Left lung (tissue), 10 donors: Measurements from ENCODE around the gene BMPR1B. TPM values are rescaled to one million over a fixed set of nuclear protein-coding genes. Genes with fewer than 3 reads are reported as not detected.

Source experiments
- ATAC-seq: fragments of 200-7000 bp; cut with Tn5 transposase; one replicate; pipeline ENCODE4 v1.9.1; 2020; ENCODE audit warnings: moderate library complexity
- DNase-seq, 4 donors: peaks; one replicate each; pipeline ENCODE4 v3.0.0-alpha.2; 2013 to 2020
- H3K27ac ChIP-seq, 2 donors: fragments of 200-600 bp; sonication (generic) in 1 of 2; one replicate each; pipeline versions ENCODE4 v1.5.0 to v1.8.0; 2020 to 2021
- H3K27me3 ChIP-seq, 2 donors: fragments of 200-600 bp; sonication (generic) in 1 of 2; one replicate each; pipeline versions ENCODE4 v1.5.0 to v1.8.0; 2020 to 2021
- H3K36me3 ChIP-seq, 2 donors: fragments of 200-600 bp; sonication (generic) in 1 of 2; one replicate each; pipeline versions ENCODE4 v1.5.0 to v1.8.0; 2020 to 2021
- H3K4me1 ChIP-seq, 2 donors: fragments of 200-600 bp; one replicate each; pipeline ENCODE4 v1.8.0; 2021
- H3K4me3 ChIP-seq, 2 donors: fragments of 200-600 bp; sonication (generic) in 1 of 2; one replicate each; pipeline versions ENCODE4 v1.5.0 to v1.8.0; 2020 to 2021; ENCODE audit warnings: mild to moderate bottlenecking in 1 of 2
- H3K9me3 ChIP-seq, 2 donors: fragments of 200-600 bp; sonication (generic) in 1 of 2; one replicate each; pipeline versions ENCODE4 v1.5.0 to v1.8.0; 2020 to 2021
- CTCF ChIP-seq, 2 donors: fragments of 200-600 bp; sonication (generic) in 1 of 2; IDR thresholded peaks; one replicate each; pipeline versions ENCODE4 v1.5.0 to v1.8.0; 2021; ENCODE audit warnings: antibody characterized with exemption in 2 of 2
- intact Hi-C, 2 donors: fragments of 100-400 bp; cut with DNase I; formaldehyde crosslinking; loops; one replicate each; pipeline versions ENCODE4 v1.11.2 to v1.14.2; 2022
- polyA plus RNA-seq, 6 donors: library from polyadenylated mRNA; unstranded; fragments of 120-200 nt; gene quantifications; one replicate each; pipeline ENCODE4 v1.2.1, GENCODE V29; 2013; ENCODE audit not compliant: insufficient read length in 6 of 6
- total RNA-seq, 2 donors: library from RNA; stranded (reverse); fragmentation: NEBNext Ultra II Directional; extraction: Animal tissue kit (Norgen Biotek cat#: 25700); gene quantifications; one replicate each; pipeline ENCODE4 v1.2.1, GENCODE V29; 2021
- donor health status: DM: no; HTN: yes; CAD: no.
- donor health status: DM: no; HTN: no; CAD: no.

Gene BMPR1B
- total and polyA plus RNA-seq, 8 donors: 0.61 to 3.3 (median 1.1) TPM

DNA sequence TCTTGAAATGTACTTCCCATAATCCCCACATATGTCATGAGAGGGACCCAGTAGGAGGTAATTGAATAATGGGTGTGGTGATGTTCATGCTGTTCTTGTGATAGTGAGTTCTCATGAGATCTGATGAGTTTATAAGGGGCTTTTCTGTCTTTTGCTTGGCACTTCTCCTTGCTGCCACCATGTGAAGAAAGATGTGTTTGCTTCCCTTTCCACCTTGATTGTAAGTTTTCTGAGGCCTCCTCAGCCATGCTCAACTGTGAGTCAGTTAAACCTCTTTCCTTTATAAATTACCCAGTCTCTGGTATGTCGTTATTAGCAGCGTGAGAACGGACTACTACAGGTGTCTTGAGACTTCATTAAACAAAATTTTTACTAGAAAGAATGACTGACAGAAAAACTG, 323.2 kb downstream of the BMPR1B start:
- Histone ChIP-seq H3K36me3 (no peaks in the 10 kb centered on the region), H3K27ac (no peak overlapping the region), H3K27me3 (no peaks in the 10 kb centered on the region), H3K9me3 (no peaks in the 10 kb centered on the region), H3K4me1 (no peaks in the 10 kb centered on the region), H3K4me3 (no peak overlapping the region)
- TF ChIP-seq CTCF (IDR thresholded peaks at IDR 0.05): no peak
- intact Hi-C loops: no loop called here
- DNase-seq: no peak
- ATAC-seq: no peak

GRCh38 chr4:95084584-95084983, 326.8 kb downstream of the BMPR1B start:
- Histone ChIP-seq H3K27me3 (no peaks in the 10 kb centered on the region), H3K27ac (no peak overlapping the region), H3K9me3 (no peaks in the 10 kb centered on the region), H3K36me3 (no peaks in the 10 kb centered on the region), H3K4me1 (no peaks in the 10 kb centered on the region), H3K4me3 (no peak overlapping the region)
- DNase-seq (no peak), ATAC-seq (peak; percentile 30)
- intact Hi-C loops: no loop called here
- no peak for TF ChIP-seq CTCF (IDR thresholded peaks at IDR 0.05)

- DNase-seq (no peak), ATAC-seq (no peak)
- no peak for TF ChIP-seq CTCF (IDR thresholded peaks at IDR 0.05)
- Histone ChIP-seq H3K27ac (no peak overlapping the region), H3K4me1 (no peaks in the 10 kb centered on the region), H3K4me3 (no peak overlapping the region), H3K27me3 (no peaks in the 10 kb centered on the region), H3K36me3 (no peaks in the 10 kb centered on the region), H3K9me3 (no peaks in the 10 kb centered on the region)
- intact Hi-C loops: no loop called here
Measured at GRCh38 chr4:95085124-95085833, 327.5 kb downstream of the BMPR1B start.

DNA sequence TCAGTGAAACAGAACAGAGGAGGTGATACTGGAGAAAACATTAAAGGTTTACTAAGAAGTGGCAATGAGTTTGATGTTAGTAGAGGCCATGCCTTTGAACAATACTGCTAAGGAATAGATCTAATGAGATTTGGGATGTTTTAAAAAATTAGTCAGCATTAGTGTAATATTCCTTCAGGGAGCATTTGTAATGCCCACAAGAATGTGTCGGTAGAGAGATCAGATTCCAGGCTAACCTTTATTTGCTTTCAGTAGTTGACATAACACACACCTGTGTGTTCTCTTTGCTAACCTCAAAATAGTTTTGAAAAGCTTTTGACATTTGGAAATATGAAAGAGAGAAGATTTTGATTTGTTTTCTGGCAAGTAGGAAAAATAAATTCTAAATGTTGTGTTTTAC, 328.8 kb downstream of the BMPR1B start:
- no peaks in the 10 kb centered on the region for H3K9me3 ChIP-seq
- no peak for TF ChIP-seq CTCF (IDR thresholded peaks at IDR 0.05)
- peak; percentile 96 for ATAC-seq
- H3K4me1 ChIP-seq: no peaks in the 10 kb centered on the region
- intact Hi-C loops: no loop called here
- H3K27me3 ChIP-seq: no peaks in the 10 kb centered on the region
- H3K27ac ChIP-seq: no peak overlapping the region
- peak in 1 of 4 donors; percentile 17 for DNase-seq
- no peak overlapping the region for H3K4me3 ChIP-seq
- no peaks in the 10 kb centered on the region for H3K36me3 ChIP-seq

DNA sequence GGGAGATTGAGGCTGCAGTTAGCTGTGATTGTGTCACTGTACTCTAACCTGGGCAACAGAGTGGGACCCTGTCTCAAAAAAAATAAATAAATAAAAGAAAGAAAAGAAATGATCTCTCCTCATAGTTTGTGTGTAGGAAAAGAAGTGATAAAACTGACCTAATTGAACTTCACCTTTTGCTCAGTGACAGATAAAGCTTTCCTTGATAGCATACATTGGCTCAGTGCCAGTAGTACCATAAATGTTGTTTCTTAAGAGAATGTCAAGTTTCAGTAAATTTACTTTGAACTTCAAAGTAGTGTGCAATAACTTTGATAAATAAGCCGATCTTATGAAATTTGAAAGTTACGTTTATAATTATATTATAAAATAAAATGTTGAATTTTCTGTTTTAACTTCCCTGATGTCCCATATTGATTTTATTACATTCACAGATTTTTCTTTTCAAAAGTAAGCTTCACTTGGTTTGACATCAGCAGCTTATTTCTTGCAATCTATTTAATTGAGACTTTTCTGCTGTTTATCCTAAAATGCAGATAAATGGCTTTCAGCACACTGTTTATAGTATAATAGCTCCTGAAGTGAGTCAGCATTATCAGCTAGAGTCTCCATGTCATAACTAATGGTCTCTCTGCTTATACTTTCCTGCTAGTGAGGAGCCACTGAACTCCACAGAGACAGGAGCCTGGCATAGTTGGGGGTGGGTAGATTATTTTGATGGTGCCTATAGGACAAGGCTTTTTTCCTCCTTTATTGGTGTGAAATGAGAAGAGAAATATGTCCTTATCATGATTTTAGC, 330.1 kb downstream of the BMPR1B start:
- Histone ChIP-seq H3K27ac (no peak overlapping the region), H3K9me3 (no peaks in the 10 kb centered on the region), H3K36me3 (no peaks in the 10 kb centered on the region), H3K27me3 (no peaks in the 10 kb centered on the region), H3K4me3 (no peak overlapping the region), H3K4me1 (no peaks in the 10 kb centered on the region)
- DNase-seq: no peak
- no peak for TF ChIP-seq CTCF (IDR thresholded peaks at IDR 0.05)
- intact Hi-C loops: no loop called here
- ATAC-seq: no peak
